Measurements from ENCODE around the gene NOX4. TPM values are rescaled to one million over a fixed set of nuclear protein-coding genes. Genes with fewer than 3 reads are reported as not detected.

The NOX4 gene
- total RNA-seq, 2 donors from 2014 or later, result 2.7 to 6.0 TPM

GRCh38 chr11:89536926-89537325 lies 45.8 kb upstream of the NOX4 start:
- 100% methylated on average over 1 of the region's 1 CpG; no CpG with 5 or more reads in 1 of the 2 experiments for WGBS, 2 experiments (ENCODE audit: insufficient coverage in 1 of 2, insufficient read length in 1 of 2)
- peaks cover 3% of the 10 kb centered on the region for H3K4me1 Mint-ChIP-seq

GRCh38 chr11:89535221-89535620 lies 44.0 kb upstream of the NOX4 start:
- WGBS, 2 experiments (ENCODE audit: insufficient coverage in 1 of 2, insufficient read length in 1 of 2), result 87 to 95% methylated on average over 3 to 4 of the region's 4 CpGs

More at GRCh38 chr11:89536926-89537325, 45.8 kb upstream of the NOX4 start:
- Mint-ChIP-seq H3K27ac (no peak overlapping the region), H3K9me3 (peaks cover 2% of the 10 kb centered on the region), H3K36me3 (ENCODE audit: low read depth) (no peaks in the 10 kb centered on the region), H3K4me3 (no peak overlapping the region), H3K27me3 (ENCODE audit: insufficient read depth) (peaks cover 4% of the 10 kb centered on the region)
- no peak for DNase-seq
- H3K27ac ChIP-seq (ENCODE audit: low read depth, low read length), result no peak overlapping the region
- TF ChIP-seq CTCF (conservative IDR thresholded peaks at IDR 0.05), result no peak
- no peaks in the 10 kb centered on the region for H3K4me1 ChIP-seq (ENCODE audit: control insufficient read depth, insufficient read depth, low read length)
- H3K27me3 ChIP-seq (ENCODE audit: control insufficient read depth, insufficient read depth, low read length, poor library complexity, severe bottlenecking), result no peaks in the 10 kb centered on the region
- no peaks in the 10 kb centered on the region for H3K36me3 ChIP-seq (ENCODE audit: control insufficient read depth, insufficient read depth, low read length)
- H3K9ac ChIP-seq (ENCODE audit: extremely low read depth, low read length, poor library complexity, severe bottlenecking), result no peak overlapping the region
- no peaks in the 10 kb centered on the region for H3K9me3 ChIP-seq (ENCODE audit: control insufficient read depth, low read length)
- no peak overlapping the region for H3K4me3 ChIP-seq (ENCODE audit: low read length)

GRCh38 chr11:89529626-89530380 lies 38.6 kb upstream of the NOX4 start:
- Mint-ChIP-seq H3K9me3 (peaks cover 20% of the 10 kb centered on the region), H3K36me3 (ENCODE audit: low read depth) (no peaks in the 10 kb centered on the region), H3K27me3 (ENCODE audit: insufficient read depth) (no peaks in the 10 kb centered on the region), H3K27ac (no peak overlapping the region), H3K4me3 (no peak overlapping the region), H3K4me1 (peaks cover 4% of the 10 kb centered on the region)
- no peaks in the 10 kb centered on the region for H3K27me3 ChIP-seq (ENCODE audit: control insufficient read depth, insufficient read depth, low read length, poor library complexity, severe bottlenecking)
- H3K9me3 ChIP-seq (ENCODE audit: control insufficient read depth, low read length), result peaks cover 15% of the 10 kb centered on the region
- H3K36me3 ChIP-seq (ENCODE audit: control insufficient read depth, insufficient read depth, low read length), result no peaks in the 10 kb centered on the region
- DNase-seq, result no peak
- 91 to 100% methylated on average over 1 to 2 of the region's 2 CpGs for WGBS, 2 experiments (ENCODE audit: insufficient coverage in 1 of 2, insufficient read length in 1 of 2)
- H3K27ac ChIP-seq (ENCODE audit: low read depth, low read length), result no peak overlapping the region
- no peak overlapping the region for H3K4me3 ChIP-seq (ENCODE audit: low read length)
- TF ChIP-seq CTCF (conservative IDR thresholded peaks at IDR 0.05), result no peak
- H3K4me1 ChIP-seq (ENCODE audit: control insufficient read depth, insufficient read depth, low read length), result no peaks in the 10 kb centered on the region
- H3K9ac ChIP-seq (ENCODE audit: extremely low read depth, low read length, poor library complexity, severe bottlenecking), result no peak overlapping the region

More at GRCh38 chr11:89535221-89535620, 44.0 kb upstream of the NOX4 start:
- no peak for TF ChIP-seq CTCF (conservative IDR thresholded peaks at IDR 0.05)
- H3K4me1 Mint-ChIP-seq, result peaks cover 4% of the 10 kb centered on the region
- no peak for DNase-seq
- no peak overlapping the region for H3K27ac ChIP-seq (ENCODE audit: low read depth, low read length)
- no peak overlapping the region for H3K27ac Mint-ChIP-seq
- no peak overlapping the region for H3K9ac ChIP-seq (ENCODE audit: extremely low read depth, low read length, poor library complexity, severe bottlenecking)
- H3K4me3 ChIP-seq (ENCODE audit: low read length), result no peak overlapping the region
- H3K36me3 Mint-ChIP-seq (ENCODE audit: low read depth), result no peaks in the 10 kb centered on the region
- no peaks in the 10 kb centered on the region for H3K36me3 ChIP-seq (ENCODE audit: control insufficient read depth, insufficient read depth, low read length)
- H3K27me3 Mint-ChIP-seq (ENCODE audit: insufficient read depth), result peaks cover 3% of the 10 kb centered on the region
- peaks cover 2% of the 10 kb centered on the region for H3K9me3 Mint-ChIP-seq
- no peaks in the 10 kb centered on the region for H3K4me1 ChIP-seq (ENCODE audit: control insufficient read depth, insufficient read depth, low read length)
- no peaks in the 10 kb centered on the region for H3K27me3 ChIP-seq (ENCODE audit: control insufficient read depth, insufficient read depth, low read length, poor library complexity, severe bottlenecking)
- H3K9me3 ChIP-seq (ENCODE audit: control insufficient read depth, low read length), result no peaks in the 10 kb centered on the region
- H3K4me3 Mint-ChIP-seq, result no peak overlapping the region

Data from endodermal cell (in vitro differentiated cells).